ENCODE data around the gene FKBP5.

DNA sequence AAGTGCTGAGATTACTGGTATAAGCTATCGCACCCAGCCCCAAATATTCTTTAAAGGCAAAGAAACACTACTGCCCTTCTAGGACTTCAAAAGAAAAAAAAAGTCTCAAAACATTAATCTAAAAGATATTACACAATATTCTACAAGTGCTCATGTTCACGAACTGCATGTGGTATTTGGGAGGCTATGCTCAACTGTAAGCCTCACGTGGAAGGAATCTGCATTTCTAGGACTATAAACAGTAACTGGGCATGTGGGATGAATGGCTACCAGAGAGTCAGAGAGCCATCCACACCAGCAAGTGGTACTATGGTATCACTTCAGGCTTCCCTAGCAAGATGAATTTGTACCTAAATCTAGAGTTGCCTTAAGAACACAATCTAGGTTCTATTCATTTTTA lies 50.0 kb downstream of the FKBP5 start:
- TF ChIP-seq EZH2 (IDR thresholded peaks at IDR 0.05; ENCODE audit: borderline replicate concordance, low read depth, low read length, severe bottlenecking) (no peak), POLR2AphosphoS5 (IDR thresholded peaks at IDR 0.05; ENCODE audit: insufficient read depth, low read depth, low read length) (no peak), POLR2A (IDR thresholded peaks at IDR 0.05; ENCODE audit: low read depth, low read length) (no peak)
- TF ChIP-seq, protein P1, sequence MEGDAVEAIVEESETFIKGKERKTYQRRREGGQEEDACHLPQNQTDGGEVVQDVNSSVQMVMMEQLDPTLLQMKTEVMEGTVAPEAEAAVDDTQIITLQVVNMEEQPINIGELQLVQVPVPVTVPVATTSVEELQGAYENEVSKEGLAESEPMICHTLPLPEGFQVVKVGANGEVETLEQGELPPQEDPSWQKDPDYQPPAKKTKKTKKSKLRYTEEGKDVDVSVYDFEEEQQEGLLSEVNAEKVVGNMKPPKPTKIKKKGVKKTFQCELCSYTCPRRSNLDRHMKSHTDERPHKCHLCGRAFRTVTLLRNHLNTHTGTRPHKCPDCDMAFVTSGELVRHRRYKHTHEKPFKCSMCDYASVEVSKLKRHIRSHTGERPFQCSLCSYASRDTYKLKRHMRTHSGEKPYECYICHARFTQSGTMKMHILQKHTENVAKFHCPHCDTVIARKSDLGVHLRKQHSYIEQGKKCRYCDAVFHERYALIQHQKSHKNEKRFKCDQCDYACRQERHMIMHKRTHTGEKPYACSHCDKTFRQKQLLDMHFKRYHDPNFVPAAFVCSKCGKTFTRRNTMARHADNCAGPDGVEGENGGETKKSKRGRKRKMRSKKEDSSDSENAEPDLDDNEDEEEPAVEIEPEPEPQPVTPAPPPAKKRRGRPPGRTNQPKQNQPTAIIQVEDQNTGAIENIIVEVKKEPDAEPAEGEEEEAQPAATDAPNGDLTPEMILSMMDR (IDR thresholded peaks at IDR 0.05; ENCODE audit: extremely low read depth in 1 of 2, insufficient read depth in 1 of 2, low read depth in 1 of 2, low read length in 2 of 2), result no peak
